ENCODE data around the gene ETFA.
A peak's percentile ranks its signal among the peaks of the same experiment; 100 is the strongest.

The ETFA gene

DNA sequence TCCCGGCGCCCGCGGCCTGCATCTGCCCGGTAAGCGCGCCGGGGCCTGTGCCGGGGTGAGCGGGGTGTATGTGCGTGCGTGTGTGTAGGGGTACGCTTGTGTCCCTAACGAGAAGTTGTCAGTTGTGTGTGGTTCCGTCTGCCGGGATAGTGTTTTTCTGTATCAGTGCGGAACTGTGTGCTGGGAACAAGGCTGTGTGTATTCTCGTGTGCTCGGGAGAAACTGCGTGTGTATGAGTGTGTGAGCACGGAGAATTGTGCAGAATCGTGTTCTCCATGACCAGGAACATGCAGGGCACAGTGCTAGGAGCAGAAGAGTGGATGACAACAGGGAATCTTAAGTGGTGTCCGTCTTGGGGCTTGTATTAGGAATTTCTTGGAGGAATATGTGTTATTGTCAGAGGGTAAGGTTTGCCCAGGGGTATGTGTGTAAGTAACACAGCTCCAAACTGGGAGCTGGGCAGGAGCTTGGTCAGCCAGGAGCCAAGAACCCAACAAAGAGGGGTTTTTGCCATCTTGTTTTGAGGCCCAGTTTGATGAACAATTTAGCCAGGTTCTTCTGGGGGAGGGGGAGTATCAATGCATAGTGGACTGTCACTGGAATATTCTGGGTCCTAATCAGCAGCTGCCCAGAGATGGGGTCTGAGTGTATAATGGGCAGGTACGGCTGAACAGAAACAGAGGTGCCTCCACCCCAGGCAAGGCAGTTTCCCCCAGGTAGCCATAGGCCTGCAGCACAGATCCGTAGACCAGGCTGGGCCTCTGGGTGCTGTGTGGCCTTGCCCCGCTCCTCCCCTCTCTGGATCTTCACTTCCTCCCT, 27.4 kb upstream of the ETFA start:
- H3K27ac ChIP-seq (ENCODE audit: poor library complexity, severe bottlenecking), result no peak overlapping the region
- DNase-seq (ENCODE audit: low spot score) (no peak), ATAC-seq (ENCODE audit: low read depth) (no peak)
- TF ChIP-seq, protein P1, sequence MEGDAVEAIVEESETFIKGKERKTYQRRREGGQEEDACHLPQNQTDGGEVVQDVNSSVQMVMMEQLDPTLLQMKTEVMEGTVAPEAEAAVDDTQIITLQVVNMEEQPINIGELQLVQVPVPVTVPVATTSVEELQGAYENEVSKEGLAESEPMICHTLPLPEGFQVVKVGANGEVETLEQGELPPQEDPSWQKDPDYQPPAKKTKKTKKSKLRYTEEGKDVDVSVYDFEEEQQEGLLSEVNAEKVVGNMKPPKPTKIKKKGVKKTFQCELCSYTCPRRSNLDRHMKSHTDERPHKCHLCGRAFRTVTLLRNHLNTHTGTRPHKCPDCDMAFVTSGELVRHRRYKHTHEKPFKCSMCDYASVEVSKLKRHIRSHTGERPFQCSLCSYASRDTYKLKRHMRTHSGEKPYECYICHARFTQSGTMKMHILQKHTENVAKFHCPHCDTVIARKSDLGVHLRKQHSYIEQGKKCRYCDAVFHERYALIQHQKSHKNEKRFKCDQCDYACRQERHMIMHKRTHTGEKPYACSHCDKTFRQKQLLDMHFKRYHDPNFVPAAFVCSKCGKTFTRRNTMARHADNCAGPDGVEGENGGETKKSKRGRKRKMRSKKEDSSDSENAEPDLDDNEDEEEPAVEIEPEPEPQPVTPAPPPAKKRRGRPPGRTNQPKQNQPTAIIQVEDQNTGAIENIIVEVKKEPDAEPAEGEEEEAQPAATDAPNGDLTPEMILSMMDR (IDR thresholded peaks at IDR 0.05; ENCODE audit: poor library complexity, severe bottlenecking), result no peak
- no peak overlapping the region for H3K4me3 ChIP-seq (ENCODE audit: severe bottlenecking)
- H3K36me3 ChIP-seq (ENCODE audit: low read depth), result 0 out of 2 replicates have a peak, but pooled peaks cover 4% of the 10 kb centered on the region
- H3K9me3 ChIP-seq (ENCODE audit: severe bottlenecking), result no peaks in the 10 kb centered on the region
- H3K27me3 ChIP-seq (ENCODE audit: insufficient read depth, poor library complexity, severe bottlenecking), result no peaks in the 10 kb centered on the region
- peaks cover 6% of the 10 kb centered on the region for H3K4me1 ChIP-seq (ENCODE audit: insufficient read depth, poor library complexity, severe bottlenecking)

DNA sequence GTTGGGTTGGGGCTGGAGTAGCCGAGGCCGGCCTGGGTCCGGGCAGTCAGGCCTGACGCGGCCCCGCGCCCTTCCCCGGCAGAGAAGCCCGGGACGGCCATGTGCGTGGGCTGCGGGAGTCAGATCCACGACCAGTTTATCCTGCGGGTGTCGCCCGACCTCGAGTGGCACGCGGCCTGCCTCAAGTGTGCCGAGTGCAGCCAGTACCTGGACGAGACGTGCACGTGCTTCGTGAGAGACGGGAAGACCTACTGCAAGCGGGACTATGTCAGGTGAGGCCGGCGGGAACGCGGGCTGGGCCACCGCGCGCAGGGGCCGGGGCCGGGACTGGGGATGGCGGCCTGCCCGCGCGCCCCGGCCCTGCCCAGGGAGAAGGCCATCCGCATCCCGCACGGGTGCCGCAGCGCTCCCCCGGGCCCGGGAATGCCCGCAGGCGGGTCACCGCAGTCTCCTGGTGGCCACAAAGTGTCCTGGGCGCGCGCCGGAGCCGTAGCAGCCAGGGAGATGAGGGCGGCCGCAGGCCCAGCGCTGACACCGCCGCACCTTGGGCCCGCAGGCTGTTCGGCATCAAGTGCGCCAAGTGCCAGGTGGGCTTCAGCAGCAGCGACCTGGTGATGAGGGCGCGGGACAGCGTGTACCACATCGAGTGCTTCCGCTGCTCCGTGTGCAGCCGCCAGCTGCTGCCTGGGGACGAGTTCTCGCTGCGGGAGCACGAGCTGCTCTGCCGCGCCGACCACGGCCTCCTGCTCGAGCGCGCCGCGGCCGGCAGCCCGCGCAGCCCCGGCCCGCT, 26.6 kb upstream of the ETFA start:
- Histone ChIP-seq H3K4me3 (ENCODE audit: severe bottlenecking) (peak overlapping the region; percentile 44), H3K27me3 (ENCODE audit: insufficient read depth, poor library complexity, severe bottlenecking) (no peaks in the 10 kb centered on the region), H3K27ac (ENCODE audit: poor library complexity, severe bottlenecking) (peak overlapping the region; percentile 56), H3K9me3 (ENCODE audit: severe bottlenecking) (no peaks in the 10 kb centered on the region), H3K4me1 (ENCODE audit: insufficient read depth, poor library complexity, severe bottlenecking) (peaks cover 6% of the 10 kb centered on the region), H3K36me3 (ENCODE audit: low read depth) (0 out of 2 replicates have a peak, but pooled peaks cover 4% of the 10 kb centered on the region)
- ATAC-seq (ENCODE audit: low read depth) (no peak), DNase-seq (ENCODE audit: low spot score) (no peak)
- TF ChIP-seq, protein P1 (IDR thresholded peaks at IDR 0.05; ENCODE audit: poor library complexity, severe bottlenecking), result no peak

DNA sequence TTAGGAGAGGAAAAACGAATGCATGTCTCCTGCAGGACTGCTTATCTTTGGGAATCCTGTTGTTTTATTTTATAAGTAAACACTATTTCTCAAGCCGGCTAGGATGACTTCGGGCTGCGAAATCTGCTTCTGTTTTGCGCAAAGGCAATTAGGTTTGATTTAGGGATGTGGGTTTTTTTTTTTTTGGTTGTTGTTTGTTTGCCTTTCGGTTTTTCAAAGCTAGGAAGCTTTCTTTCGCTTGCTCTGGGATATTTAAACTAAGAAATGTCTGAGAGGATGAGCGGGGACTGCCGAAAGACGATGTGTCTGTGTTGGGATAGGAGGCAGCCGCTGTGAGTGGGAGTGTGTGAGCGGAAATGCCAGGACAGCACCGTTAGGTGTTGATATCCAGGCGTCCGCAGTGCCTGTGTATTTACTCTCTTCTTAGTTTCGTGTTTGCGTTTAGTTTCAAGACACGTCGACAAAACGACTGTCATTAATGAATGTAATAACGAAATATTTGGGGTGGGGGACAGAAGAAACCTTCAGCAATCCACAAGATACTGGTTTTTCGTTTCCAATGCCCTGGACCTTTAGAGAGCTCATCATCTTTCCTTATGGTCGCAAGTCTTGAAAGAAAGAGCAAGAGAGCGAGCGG, 25.9 kb upstream of the ETFA start:
- no peaks in the 10 kb centered on the region for H3K9me3 ChIP-seq (ENCODE audit: severe bottlenecking)
- H3K36me3 ChIP-seq (ENCODE audit: low read depth), result 0 out of 2 replicates have a peak, but pooled peaks cover 4% of the 10 kb centered on the region
- peak overlapping the region; percentile 56 for H3K27ac ChIP-seq (ENCODE audit: poor library complexity, severe bottlenecking)
- H3K4me1 ChIP-seq (ENCODE audit: insufficient read depth, poor library complexity, severe bottlenecking), result peaks cover 6% of the 10 kb centered on the region
- DNase-seq (ENCODE audit: low spot score) (no peak), ATAC-seq (ENCODE audit: low read depth) (peak; percentile 56)
- TF ChIP-seq, protein P1 (IDR thresholded peaks at IDR 0.05; ENCODE audit: poor library complexity, severe bottlenecking), result peak; percentile 12
- peak overlapping the region; percentile 44 for H3K4me3 ChIP-seq (ENCODE audit: severe bottlenecking)
- H3K27me3 ChIP-seq (ENCODE audit: insufficient read depth, poor library complexity, severe bottlenecking), result no peaks in the 10 kb centered on the region

DNA sequence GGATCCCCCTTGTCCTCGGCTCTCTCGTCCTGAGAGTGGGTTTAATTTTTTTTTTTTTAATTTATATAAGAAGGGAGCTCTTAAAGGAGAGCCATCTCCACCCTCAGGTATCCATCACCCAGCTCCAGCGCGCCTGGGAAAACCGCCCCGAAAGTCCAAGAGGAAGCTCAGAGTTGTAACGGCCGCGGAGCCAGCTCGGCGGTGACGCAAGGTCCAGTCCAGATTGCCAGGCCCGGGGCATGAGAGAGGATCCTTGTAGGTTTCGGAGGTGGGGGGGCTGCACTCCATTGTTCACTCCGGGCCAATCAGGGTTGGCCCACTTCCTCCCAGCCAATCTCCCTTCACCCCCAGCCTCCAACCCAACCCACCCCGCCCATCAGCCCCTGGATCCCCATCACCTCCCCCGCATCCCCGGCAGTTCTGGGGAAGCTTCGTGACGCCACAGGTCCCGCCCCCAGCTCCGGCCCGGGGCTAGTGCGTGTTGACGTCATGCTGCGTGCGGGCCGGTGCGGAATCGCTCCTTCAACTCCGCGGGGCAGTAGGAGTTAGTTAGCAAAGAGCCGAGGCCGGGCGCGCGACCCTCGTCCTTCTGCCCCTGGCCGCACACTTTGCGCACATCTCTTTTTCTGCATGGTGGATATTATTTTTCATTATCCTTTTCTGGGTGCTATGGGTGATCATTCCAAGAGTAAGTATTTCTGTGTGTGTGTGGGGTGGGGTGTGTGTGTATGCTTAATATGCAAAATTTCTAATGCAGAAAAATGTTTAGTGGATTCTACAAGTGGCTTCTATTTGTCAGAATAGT, 25.2 kb upstream of the ETFA start, which contains the start of gene ISL2:
ISL2 (plus strand) TSS at position 520 of the 805 bp plus-strand sequence; CDS start at position 631, 111 bp downstream.
- Histone ChIP-seq H3K27ac (ENCODE audit: poor library complexity, severe bottlenecking) (peak within 1 kb of the TSS; percentile 56), H3K9me3 (ENCODE audit: severe bottlenecking) (no peaks in the 10 kb centered on the region), H3K36me3 (ENCODE audit: low read depth) (0 out of 2 replicates have a peak, but pooled peaks cover 4% of the 10 kb centered on the region), H3K4me1 (ENCODE audit: insufficient read depth, poor library complexity, severe bottlenecking) (peaks cover 6% of the 10 kb centered on the region), H3K27me3 (ENCODE audit: insufficient read depth, poor library complexity, severe bottlenecking) (no peaks in the 10 kb centered on the region), H3K4me3 (ENCODE audit: severe bottlenecking) (peak within 1 kb of the TSS; percentile 44)
- TF ChIP-seq, protein P1 (IDR thresholded peaks at IDR 0.05; ENCODE audit: poor library complexity, severe bottlenecking), result no peak
- ATAC-seq (ENCODE audit: low read depth) (peak; percentile 89), DNase-seq (ENCODE audit: low spot score) (peak; percentile 99)
